Pancreas (tissue), 10 donors: ENCODE data around the gene CLN6. TPM values are rescaled to one million over a fixed set of nuclear protein-coding genes. Genes with fewer than 3 reads are reported as not detected.

Experiments used
- ATAC-seq, 4 donors: fragments of 200-7000 bp; cut with Tn5 transposase; one replicate each; pipeline versions ENCODE4 v1.8.0 to v1.9.1; 2020; ENCODE audit warnings: mild to moderate bottlenecking in 4 of 4, moderate library complexity in 4 of 4
- DNase-seq, 6 donors: peaks; one replicate each; pipeline ENCODE4 v3.0.0-alpha.2; 2020
- FAIRE-seq: peaks from 2 replicates; lab custom pipeline; 2012; peaks lifted over from hg19 to GRCh38; lab: Jason Lieb, UNC
- H3K27ac ChIP-seq, 4 donors: fragments of 200-600 bp; sonication (generic); 1 replicate in 3 of 4; 2 replicates in 1 of 4; pipeline versions ENCODE4 v1.5.0 to v1.8.0; 2020
- H3K27me3 ChIP-seq, 4 donors: fragments of 200-600 bp; one replicate each; pipeline ENCODE4 v1.8.0; 2021
- H3K36me3 ChIP-seq, 3 donors: fragments of 200-600 bp; sonication (generic) in 1 of 3; one replicate each; pipeline versions ENCODE4 v1.5.0 to v1.8.0; 2020 to 2021
- H3K4me1 ChIP-seq, 3 donors: fragments of 200-600 bp; one replicate each; pipeline ENCODE4 v1.8.0; 2021
- H3K4me3 ChIP-seq, 4 donors: fragments of 200-600 bp; sonication (generic) in 2 of 4; one replicate each; pipeline versions ENCODE4 v1.5.0 to v1.8.0; 2020 to 2021
- H3K9me3 ChIP-seq, 4 donors: fragments of 200-600 bp; one replicate each; pipeline ENCODE4 v1.8.0; 2021
- WGBS, 2 donors: extraction: QIAGEN DNeasy Blood & Tissue Kit; methylation state at CpG; one replicate each; pipeline ENCODE4 v1.1.7; 2013; 5-methylcytosine and 5-hydroxymethylcytosine counted together
- intact Hi-C, 3 donors: fragments of 100-400 bp; cut with DNase I; formaldehyde crosslinking; loops; one replicate each; pipeline versions ENCODE4 v1.11.1 to v1.14.2; 2022
- polyA plus RNA-seq, 2 donors: library from polyadenylated mRNA; stranded (reverse); fragments of 200-250 nt; gene quantifications; one replicate each; pipeline ENCODE4 v1.2.3, GENCODE V29; 2013
- total RNA-seq, 6 donors: library from RNA; stranded (reverse); fragmentation: NEBNext Ultra II Directional in 4 of 6; extraction: Animal tissue kit (Norgen Biotek cat#: 25700) in 4 of 6; gene quantifications; one replicate each; pipeline versions ENCODE4 v1.2.1 to v1.2.4, GENCODE V29; 2021 to 2023
- TF ChIP-seq, protein P1 (sequence below), 4 donors: fragments of 200-600 bp; sonication (generic) in 3 of 4; IDR thresholded peaks; one replicate each; pipeline versions ENCODE4 v1.5.0 to v1.8.0; 2021; ENCODE audit warnings: antibody characterized with exemption in 4 of 4
- donor health status: healthy with polysubstance abuse.
- donor health status: DM: no; HTN: no; CAD: no; lungs with moderate emphysema.
- donor health status: DM: no; HTN: no; CAD: no.
- donor health status: control.
- donor health status: control.
- donor health status: Bipolar disorder and iron deficiency.
- donor health status: DM: yes; HTN: yes; CAD: no.
- donor health status: DM: no; HTN: no; CAD: no.
- donor health status: DM: no; HTN: no; CAD: no.
- donor health status: DM: yes; HTN: yes; CAD: no.

The CLN6 gene
- total and polyA plus RNA-seq, 8 donors: 10.6 to 23.3 (median 13.6) TPM

DNA sequence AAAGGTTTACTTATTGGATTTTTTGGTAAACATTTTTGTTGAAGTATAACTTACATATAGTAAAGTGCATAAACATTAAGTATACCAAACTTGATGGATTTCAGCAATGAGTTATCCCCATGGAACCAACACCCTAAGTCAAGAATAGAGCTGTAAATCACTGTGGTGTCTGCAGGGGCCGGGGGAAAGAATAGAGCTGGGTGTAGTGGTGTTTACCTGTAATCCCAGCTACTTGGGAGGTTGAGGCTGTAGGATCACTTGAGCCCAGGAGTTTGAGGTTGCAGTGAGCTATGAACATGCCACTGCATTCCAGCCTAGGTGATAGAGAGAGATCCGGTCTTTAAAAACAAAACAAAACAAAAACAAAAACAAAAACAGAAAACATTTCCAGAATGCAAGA lies 34.8 kb upstream of the CLN6 start:
- Histone ChIP-seq H3K9me3 (no peaks in the 10 kb centered on the region), H3K27me3 (no peaks in the 10 kb centered on the region), H3K36me3 (no peaks in the 10 kb centered on the region), H3K4me1 (no peaks in the 10 kb centered on the region), H3K4me3 (no peak overlapping the region), H3K27ac (no peak overlapping the region)
- DNase-seq: no peak
- 42 to 68% methylated on average over 2 of the region's 2 CpGs for WGBS, 2 donors
- ATAC-seq: no peak
- intact Hi-C loops: no loop called here
- TF ChIP-seq, protein P1, sequence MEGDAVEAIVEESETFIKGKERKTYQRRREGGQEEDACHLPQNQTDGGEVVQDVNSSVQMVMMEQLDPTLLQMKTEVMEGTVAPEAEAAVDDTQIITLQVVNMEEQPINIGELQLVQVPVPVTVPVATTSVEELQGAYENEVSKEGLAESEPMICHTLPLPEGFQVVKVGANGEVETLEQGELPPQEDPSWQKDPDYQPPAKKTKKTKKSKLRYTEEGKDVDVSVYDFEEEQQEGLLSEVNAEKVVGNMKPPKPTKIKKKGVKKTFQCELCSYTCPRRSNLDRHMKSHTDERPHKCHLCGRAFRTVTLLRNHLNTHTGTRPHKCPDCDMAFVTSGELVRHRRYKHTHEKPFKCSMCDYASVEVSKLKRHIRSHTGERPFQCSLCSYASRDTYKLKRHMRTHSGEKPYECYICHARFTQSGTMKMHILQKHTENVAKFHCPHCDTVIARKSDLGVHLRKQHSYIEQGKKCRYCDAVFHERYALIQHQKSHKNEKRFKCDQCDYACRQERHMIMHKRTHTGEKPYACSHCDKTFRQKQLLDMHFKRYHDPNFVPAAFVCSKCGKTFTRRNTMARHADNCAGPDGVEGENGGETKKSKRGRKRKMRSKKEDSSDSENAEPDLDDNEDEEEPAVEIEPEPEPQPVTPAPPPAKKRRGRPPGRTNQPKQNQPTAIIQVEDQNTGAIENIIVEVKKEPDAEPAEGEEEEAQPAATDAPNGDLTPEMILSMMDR (IDR thresholded peaks at IDR 0.05): no peak
- no peak for FAIRE-seq

DNA sequence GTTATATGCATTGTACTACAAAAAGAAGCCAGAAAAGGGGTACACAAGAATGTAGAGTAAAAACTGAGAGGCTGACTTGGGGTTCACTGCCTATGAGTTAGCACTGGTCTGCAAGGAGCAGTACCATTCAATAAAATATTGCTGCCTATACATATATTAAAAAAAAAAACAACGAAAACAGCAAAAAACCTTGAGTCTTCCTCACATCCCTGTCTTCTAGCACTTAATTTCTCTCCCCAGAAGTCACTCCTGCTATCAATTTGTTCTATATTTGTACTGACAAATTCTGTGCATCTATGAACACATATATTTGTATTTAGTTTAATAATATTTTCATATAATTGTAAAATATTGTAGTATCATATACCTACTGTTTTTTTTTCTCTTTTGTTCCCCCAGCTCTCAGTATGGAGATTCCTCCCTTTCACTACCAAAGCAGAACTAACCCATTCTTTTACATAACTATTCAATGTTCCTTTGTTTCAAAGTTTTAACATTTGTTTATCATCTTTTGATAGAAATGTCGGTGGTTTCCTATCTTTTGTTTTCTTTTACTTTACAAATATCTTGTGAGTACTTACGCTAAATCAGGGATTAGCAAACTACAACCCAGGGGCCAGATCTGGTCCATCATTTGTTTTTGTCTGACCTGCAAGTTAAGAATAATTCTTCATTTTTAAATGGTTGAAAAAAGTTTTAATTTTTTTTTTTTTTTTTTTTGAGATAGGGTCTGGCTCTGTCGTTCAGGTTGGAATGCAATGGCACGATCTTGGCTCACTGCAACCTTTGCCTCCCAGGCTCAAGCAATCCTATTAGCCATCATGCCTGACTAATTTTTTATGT lies 33.2 kb upstream of the CLN6 start:
- Histone ChIP-seq H3K27me3 (no peaks in the 10 kb centered on the region), H3K4me3 (no peak overlapping the region), H3K9me3 (no peaks in the 10 kb centered on the region), H3K27ac (no peak overlapping the region), H3K4me1 (no peaks in the 10 kb centered on the region), H3K36me3 (no peaks in the 10 kb centered on the region)
- TF ChIP-seq, protein P1 (IDR thresholded peaks at IDR 0.05): no peak
- no peak for FAIRE-seq
- no peak for DNase-seq
- intact Hi-C loops: no loop called here
- WGBS, 2 donors: 39 to 47% methylated on average over 5 of the region's 5 CpGs
- ATAC-seq: no peak

DNA sequence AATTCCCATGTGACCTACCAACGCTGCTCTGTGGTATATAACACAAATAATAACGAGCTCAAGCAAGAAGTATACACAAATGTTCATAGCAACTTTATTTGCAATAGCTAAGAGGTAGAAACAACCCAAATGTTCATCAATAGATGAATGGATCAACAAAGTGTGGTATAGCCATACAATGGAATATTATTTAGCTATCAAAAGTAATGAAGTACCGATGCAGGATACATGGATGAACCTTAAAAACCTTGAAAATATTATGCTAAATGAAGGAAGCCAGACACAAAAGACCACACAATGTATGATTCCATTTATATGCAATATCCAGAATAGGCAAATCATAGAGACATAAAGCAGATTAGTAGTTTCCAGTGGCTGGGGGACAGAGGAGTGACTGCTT lies 32.5 kb upstream of the CLN6 start:
- Histone ChIP-seq H3K9me3 (no peaks in the 10 kb centered on the region), H3K4me1 (no peaks in the 10 kb centered on the region), H3K4me3 (no peak overlapping the region), H3K36me3 (no peaks in the 10 kb centered on the region), H3K27ac (no peak overlapping the region), H3K27me3 (no peaks in the 10 kb centered on the region)
- WGBS, 2 donors: 93 to 98% methylated on average over 3 of the region's 3 CpGs
- intact Hi-C loops: no loop called here
- ATAC-seq (no peak), DNase-seq (no peak), FAIRE-seq (no peak)
- TF ChIP-seq, protein P1 (IDR thresholded peaks at IDR 0.05): no peak

DNA sequence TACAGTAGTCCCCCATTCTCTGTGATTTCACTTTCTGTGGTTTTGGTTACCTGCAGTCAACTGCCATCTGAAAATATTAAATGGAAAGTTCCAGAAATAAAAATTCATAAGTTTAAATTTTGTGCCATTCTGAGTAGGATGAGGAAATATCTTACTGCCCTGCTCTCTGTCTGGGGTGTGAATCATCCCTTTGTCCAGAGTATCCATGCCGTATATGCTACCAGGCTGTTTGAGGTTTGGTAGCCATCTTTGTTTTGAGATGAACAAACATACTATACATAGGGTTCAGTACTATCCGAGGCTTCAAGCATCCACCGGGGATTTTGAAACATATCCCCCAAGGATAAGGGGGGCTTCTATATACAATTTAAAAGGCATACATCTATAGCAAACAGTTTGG lies 31.7 kb upstream of the CLN6 start:
- ATAC-seq (no peak), FAIRE-seq (no peak), DNase-seq (no peak)
- Histone ChIP-seq H3K4me1 (no peaks in the 10 kb centered on the region), H3K27me3 (no peaks in the 10 kb centered on the region), H3K27ac (no peak overlapping the region), H3K4me3 (no peak overlapping the region), H3K9me3 (no peaks in the 10 kb centered on the region), H3K36me3 (no peaks in the 10 kb centered on the region)
- WGBS, 2 donors: 88 to 94% methylated on average over 3 of the region's 3 CpGs
- intact Hi-C loops: no loop called here
- TF ChIP-seq, protein P1 (IDR thresholded peaks at IDR 0.05): no peak

DNA sequence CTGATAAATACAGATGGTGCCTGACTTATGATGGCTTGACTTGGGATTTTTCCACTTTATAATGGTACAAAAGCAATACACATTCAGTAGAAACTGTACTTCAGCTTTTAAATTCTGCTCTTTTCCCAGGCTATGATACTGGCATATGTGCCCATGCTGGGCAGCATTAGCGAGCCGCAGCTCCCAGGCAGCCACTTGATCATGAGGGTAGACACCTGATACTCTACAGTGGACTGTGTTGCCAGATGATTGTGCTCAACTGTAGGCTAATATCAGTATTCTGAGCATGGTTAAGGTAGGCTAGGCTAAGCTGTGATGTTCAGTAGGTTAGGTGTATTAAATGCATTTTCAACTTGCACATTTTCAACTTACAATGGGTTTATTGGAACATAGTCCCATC lies 30.4 kb upstream of the CLN6 start:
- TF ChIP-seq, protein P1 (IDR thresholded peaks at IDR 0.05): no peak
- H3K4me1 ChIP-seq: no peaks in the 10 kb centered on the region
- H3K36me3 ChIP-seq: no peaks in the 10 kb centered on the region
- ATAC-seq: no peak
- no peak overlapping the region for H3K27ac ChIP-seq
- no peak for FAIRE-seq
- 73 to 79% methylated on average over 2 of the region's 2 CpGs for WGBS, 2 donors
- no peaks in the 10 kb centered on the region for H3K27me3 ChIP-seq
- DNase-seq: no peak
- no peak overlapping the region for H3K4me3 ChIP-seq
- H3K9me3 ChIP-seq: no peaks in the 10 kb centered on the region
- intact Hi-C loops: loop anchor here in 1 of 3 donors (10.0 kb wide), 1 partner anchor 125 kb away; no protein-coding TSS in a partner anchor
